Chondrocyte (in vitro differentiated cells): Measurements from ENCODE around the gene PHTF2. TPM values are rescaled to one million over a fixed set of nuclear protein-coding genes. Genes with fewer than 3 reads are reported as not detected.

Source experiments
- DNase-seq: peaks from one replicate; pipeline ENCODE4 v3.0.0; 2021; ENCODE audit warnings: mixed read lengths, low spot score
- H3K27ac Mint-ChIP-seq: one replicate; pipeline ENCODE4 v1.8.0; 2021; ENCODE audit warnings: mild to moderate bottlenecking, moderate library complexity, mixed read lengths; ENCODE audit not compliant: unreplicated experiment
- H3K27me3 Mint-ChIP-seq: 2 replicates; pipeline ENCODE4 v1.8.0; 2021; ENCODE audit warnings: low read depth, mixed read lengths
- H3K36me3 Mint-ChIP-seq: 2 replicates; pipeline ENCODE4 v1.8.0; 2021; ENCODE audit warnings: low read depth, mixed read lengths
- H3K4me1 Mint-ChIP-seq: 2 replicates; pipeline ENCODE4 v1.8.0; 2021; ENCODE audit warnings: low read depth, mild to moderate bottlenecking, mixed read lengths
- H3K4me3 Mint-ChIP-seq: one replicate; pipeline ENCODE4 v1.8.0; 2021; ENCODE audit warnings: mild to moderate bottlenecking, moderate library complexity, mixed read lengths; ENCODE audit not compliant: unreplicated experiment
- H3K9me3 Mint-ChIP-seq: 2 replicates; pipeline ENCODE4 v1.8.0; 2021; ENCODE audit warnings: low read depth, mixed read lengths
- CTCF ChIP-seq: fragments of 200-600 bp; sonication (generic); IDR thresholded peaks from 2 replicates; pipeline ENCODE4 v1.5.0; 2021; ENCODE audit warnings: antibody characterized with exemption, mild to moderate bottlenecking, moderate library complexity
- total RNA-seq: library from RNA; stranded (reverse); gene quantifications from 3 replicates; pipeline ENCODE4 v1.2.1, GENCODE V29; 2021

Gene PHTF2
- total RNA-seq, 1 donor from 2014 or later, result 52.6 TPM

- no peak for TF ChIP-seq CTCF
- Mint-ChIP-seq H3K36me3 (no peaks in the 10 kb centered on the region), H3K4me1 (peaks cover 14% of the 10 kb centered on the region), H3K27ac (no peak overlapping the region), H3K9me3 (no peaks in the 10 kb centered on the region), H3K27me3 (no peaks in the 10 kb centered on the region), H3K4me3 (no peak overlapping the region)
- DNase-seq, result no peak
Measured at GRCh38 chr7:77760809-77761453, 37.6 kb upstream of the PHTF2 start.

GRCh38 chr7:77765481-77765880 lies 33.1 kb upstream of the PHTF2 start:
- no peaks in the 10 kb centered on the region for H3K9me3 Mint-ChIP-seq
- DNase-seq, result no peak
- no peak overlapping the region for H3K4me3 Mint-ChIP-seq
- H3K4me1 Mint-ChIP-seq, result peaks cover 12% of the 10 kb centered on the region
- no peaks in the 10 kb centered on the region for H3K27me3 Mint-ChIP-seq
- TF ChIP-seq CTCF, result no peak
- H3K27ac Mint-ChIP-seq, result no peak overlapping the region
- H3K36me3 Mint-ChIP-seq, result peaks cover 3% of the 10 kb centered on the region

GRCh38 chr7:77765906-77766800 lies 32.4 kb upstream of the PHTF2 start:
- peaks cover 12% of the 10 kb centered on the region for H3K4me1 Mint-ChIP-seq
- H3K4me3 Mint-ChIP-seq, result no peak overlapping the region
- peak overlapping the region; percentile 75 for H3K27ac Mint-ChIP-seq
- DNase-seq, result no peak
- H3K27me3 Mint-ChIP-seq, result no peaks in the 10 kb centered on the region
- H3K9me3 Mint-ChIP-seq, result no peaks in the 10 kb centered on the region
- no peak for TF ChIP-seq CTCF
- peaks cover 3% of the 10 kb centered on the region for H3K36me3 Mint-ChIP-seq

GRCh38 chr7:77766801-77767605 lies 31.6 kb upstream of the PHTF2 start:
- H3K4me3 Mint-ChIP-seq, result no peak overlapping the region
- H3K27ac Mint-ChIP-seq, result peak overlapping the region; percentile 75
- no peaks in the 10 kb centered on the region for H3K27me3 Mint-ChIP-seq
- H3K36me3 Mint-ChIP-seq, result peaks cover 3% of the 10 kb centered on the region
- H3K4me1 Mint-ChIP-seq, result peaks cover 12% of the 10 kb centered on the region
- DNase-seq, result no peak
- H3K9me3 Mint-ChIP-seq, result no peaks in the 10 kb centered on the region
- TF ChIP-seq CTCF, result no peak

GRCh38 chr7:77770316-77770715 lies 28.3 kb upstream of the PHTF2 start:
- no peak for TF ChIP-seq CTCF
- Mint-ChIP-seq H3K9me3 (no peaks in the 10 kb centered on the region), H3K4me1 (peaks cover 12% of the 10 kb centered on the region), H3K27me3 (no peaks in the 10 kb centered on the region), H3K4me3 (no peak overlapping the region), H3K36me3 (peaks cover 7% of the 10 kb centered on the region), H3K27ac (no peak overlapping the region)
- DNase-seq, result no peak
